OCI-LY3 (cell line): ENCODE measurements around the gene IFIT1.

ENCODE experiments used
- H2AFZ ChIP-seq: fragments of 200-600, 300-600 bp; shearing (Covaris generic); 2 replicates; pipeline ENCODE4 v1.6.0; 2014; ENCODE audit warnings: antibody characterized with exemption, low read depth, low read length
- H3K27ac ChIP-seq: fragments of 200-600, 300-600 bp; sonication (generic); 2 replicates; pipeline ENCODE4 v1.5.1; 2014; ENCODE audit warnings: mild to moderate bottlenecking, low read length, moderate library complexity, mixed read lengths
- H3K27me3 ChIP-seq: fragments of 200-600, 300-600 bp; sonication (generic); 2 replicates; pipeline ENCODE4 v1.6.1; 2014; ENCODE audit warnings: low read depth, low read length, mixed read lengths
- H3K36me3 ChIP-seq: fragments of 200-600, 300-600 bp; sonication (generic); replicated peaks from 2 replicates; pipeline ENCODE3; 2014; ENCODE audit warnings: low read depth, low read length, mixed read lengths
- H3K4me1 ChIP-seq: fragments of 300-600, 200-600 bp; sonication (generic); 2 replicates; pipeline ENCODE4 v1.6.1; 2014; ENCODE audit warnings: low read length, mixed read lengths
- H3K4me2 ChIP-seq: fragments of 200-600, 300-600 bp; sonication (generic); 2 replicates; pipeline ENCODE4 v1.6.1; 2014; ENCODE audit warnings: low read length, mixed read lengths
- H3K4me3 ChIP-seq: fragments of 300-600, 200-600 bp; sonication (generic); 2 replicates; pipeline ENCODE4 v1.5.1; 2014; ENCODE audit warnings: antibody characterized with exemption, mild to moderate bottlenecking, low read length, moderate library complexity
- H3K79me2 ChIP-seq: fragments of 300-600, 200-600 bp; shearing (Covaris generic); 2 replicates; pipeline ENCODE4 v1.6.1; 2014; ENCODE audit warnings: mild to moderate bottlenecking, low read length, mixed read lengths
- H3K9ac ChIP-seq: fragments of 300-600, 200-600 bp; shearing (Covaris generic); 2 replicates; pipeline ENCODE4 v1.6.0; 2014; ENCODE audit warnings: mild to moderate bottlenecking, low read length, moderate library complexity
- H3K9me3 ChIP-seq: fragments of 200-600, 300-600 bp; shearing (Covaris generic); 2 replicates; pipeline ENCODE4 v1.6.1; 2014; ENCODE audit warnings: low read length, mixed read lengths; ENCODE audit not compliant: insufficient read depth
- H4K20me1 ChIP-seq: fragments of 200-600, 300-600 bp; sonication (generic); 2 replicates; pipeline ENCODE4 v1.6.1; 2016; ENCODE audit warnings: low read length, mixed read lengths; ENCODE audit not compliant: insufficient read depth
- CTCF ChIP-seq: fragments of 200-600, 300-600 bp; sonication (generic); IDR thresholded peaks from 2 replicates; pipeline ENCODE4 v1.5.1; 2014; ENCODE audit warnings: antibody characterized with exemption, low read length, low read depth
- EZH2phosphoT487 ChIP-seq: fragments of 200-600 bp; shearing (Covaris generic); IDR thresholded peaks from 2 replicates; pipeline ENCODE4 v1.6.1; 2018; ENCODE audit warnings: antibody characterized with exemption, mixed run types, low read depth

IFIT1 gene

GRCh38 chr10:89363729-89364442, 28.5 kb upstream of the IFIT1 start:
- H3K9ac ChIP-seq: no peak overlapping the region; the same call in 1 of the 2 replicates
- no peaks in the 10 kb centered on the region for H3K27me3 ChIP-seq
- peak overlapping the region; percentile 18; the same call in 1 of the 2 replicates for H3K4me3 ChIP-seq
- no peaks in the 10 kb centered on the region for H4K20me1 ChIP-seq
- no peak overlapping the region for H2AFZ ChIP-seq
- no peaks in the 10 kb centered on the region for H3K36me3 ChIP-seq
- H3K79me2 ChIP-seq: no peaks in the 10 kb centered on the region
- H3K27ac ChIP-seq: peak overlapping the region; percentile 45
- TF ChIP-seq EZH2phosphoT487 (no peak), CTCF (no peak)
- peaks cover 15% of the 10 kb centered on the region for H3K4me1 ChIP-seq
- peak overlapping the region; percentile 60 for H3K4me2 ChIP-seq
- H3K9me3 ChIP-seq: no peaks in the 10 kb centered on the region

GRCh38 chr10:89364531-89364930, 27.9 kb upstream of the IFIT1 start:
- TF ChIP-seq EZH2phosphoT487 (no peak), CTCF (no peak)
- Histone ChIP-seq H3K4me3 (no peak overlapping the region), H3K4me1 (peaks cover 18% of the 10 kb centered on the region), H3K27ac (peak overlapping the region; percentile 45), H3K79me2 (no peaks in the 10 kb centered on the region), H3K36me3 (no peaks in the 10 kb centered on the region), H3K4me2 (peak overlapping the region; percentile 60), H4K20me1 (no peaks in the 10 kb centered on the region), H3K9ac (no peak overlapping the region), H3K9me3 (no peaks in the 10 kb centered on the region), H2AFZ (no peak overlapping the region), H3K27me3 (no peaks in the 10 kb centered on the region)

- H3K79me2 ChIP-seq: no peaks in the 10 kb centered on the region
- H3K4me2 ChIP-seq: no peak overlapping the region
- H3K36me3 ChIP-seq: no peaks in the 10 kb centered on the region
- no peaks in the 10 kb centered on the region for H3K9me3 ChIP-seq
- H3K27ac ChIP-seq: no peak overlapping the region
- H3K4me1 ChIP-seq: peaks cover 18% of the 10 kb centered on the region
- H2AFZ ChIP-seq: no peak overlapping the region
- TF ChIP-seq EZH2phosphoT487: no peak
- TF ChIP-seq CTCF: no peak
- no peak overlapping the region for H3K4me3 ChIP-seq
- no peaks in the 10 kb centered on the region for H3K27me3 ChIP-seq
- H4K20me1 ChIP-seq: no peaks in the 10 kb centered on the region
- no peak overlapping the region for H3K9ac ChIP-seq
These were observed 24.9 kb upstream of the IFIT1 start for GRCh38 chr10:89367529-89367928.

GRCh38 chr10:89368129-89368528, 24.3 kb upstream of the IFIT1 start:
- peaks cover 18% of the 10 kb centered on the region for H3K4me1 ChIP-seq
- no peak overlapping the region for H3K4me2 ChIP-seq
- no peaks in the 10 kb centered on the region for H3K79me2 ChIP-seq
- no peak overlapping the region for H2AFZ ChIP-seq
- H3K27ac ChIP-seq: no peak overlapping the region
- no peak overlapping the region for H3K4me3 ChIP-seq
- H3K36me3 ChIP-seq: no peaks in the 10 kb centered on the region
- no peak overlapping the region for H3K9ac ChIP-seq
- no peaks in the 10 kb centered on the region for H4K20me1 ChIP-seq
- no peaks in the 10 kb centered on the region for H3K9me3 ChIP-seq
- no peaks in the 10 kb centered on the region for H3K27me3 ChIP-seq
- TF ChIP-seq CTCF: no peak
- no peak for TF ChIP-seq EZH2phosphoT487
